GM19099 (cell line): ENCODE measurements around the gene IGSF21.

Experiments
- POLR2A ChIP-seq: IDR thresholded peaks from 3 replicates; pipeline ENCODE4 v1.6.1; 2011; ENCODE audit warnings: low read depth; ENCODE audit not compliant: insufficient read length; ENCODE audit errors: extremely low read depth

Gene IGSF21

GRCh38 chr1:18230321-18230720, 122.7 kb downstream of the IGSF21 start:
- no peak for TF ChIP-seq POLR2A

- TF ChIP-seq POLR2A, result no peak
These were observed 123.2 kb downstream of the IGSF21 start for GRCh38 chr1:18230840-18231239.

- TF ChIP-seq POLR2A, result no peak
These were observed 124.5 kb downstream of the IGSF21 start for GRCh38 chr1:18232052-18232451.

GRCh38 chr1:18233176-18233864, 125.7 kb downstream of the IGSF21 start:
- no peak for TF ChIP-seq POLR2A

GRCh38 chr1:18234790-18235242, 127.2 kb downstream of the IGSF21 start:
- no peak for TF ChIP-seq POLR2A

- TF ChIP-seq POLR2A, result no peak
These were observed 129.8 kb downstream of the IGSF21 start for GRCh38 chr1:18237371-18237770.

GRCh38 chr1:18238190-18238589, 130.6 kb downstream of the IGSF21 start:
- no peak for TF ChIP-seq POLR2A

GRCh38 chr1:18239671-18240070, 132.1 kb downstream of the IGSF21 start:
- no peak for TF ChIP-seq POLR2A

- no peak for TF ChIP-seq POLR2A
These were observed 133.3 kb downstream of the IGSF21 start for GRCh38 chr1:18240906-18241305.

GRCh38 chr1:18241891-18242290, 134.3 kb downstream of the IGSF21 start:
- TF ChIP-seq POLR2A, result no peak

- TF ChIP-seq POLR2A, result no peak
These were observed 136.0 kb downstream of the IGSF21 start for GRCh38 chr1:18243503-18244175.

GRCh38 chr1:18244762-18245161, 137.2 kb downstream of the IGSF21 start:
- TF ChIP-seq POLR2A, result no peak

GRCh38 chr1:18245647-18246046, 138.0 kb downstream of the IGSF21 start:
- TF ChIP-seq POLR2A, result no peak

GRCh38 chr1:18246543-18246942, 138.9 kb downstream of the IGSF21 start:
- TF ChIP-seq POLR2A, result no peak

- TF ChIP-seq POLR2A, result no peak
These were observed 139.6 kb downstream of the IGSF21 start for GRCh38 chr1:18247151-18247550.

GRCh38 chr1:18249631-18250030, 142.0 kb downstream of the IGSF21 start:
- TF ChIP-seq POLR2A, result no peak
